ENCODE data around the gene ADARB2.
"Not testable (repeated sequence)": the region's sequence is repeated elsewhere in the genome, so short reads cannot be mapped to it uniquely, and the experiment has no call there.

ADARB2 gene

GRCh38 chr10:1360011-1360557 lies 377.2 kb downstream of the ADARB2 start:
- FAIRE-seq, result no peak

DNA sequence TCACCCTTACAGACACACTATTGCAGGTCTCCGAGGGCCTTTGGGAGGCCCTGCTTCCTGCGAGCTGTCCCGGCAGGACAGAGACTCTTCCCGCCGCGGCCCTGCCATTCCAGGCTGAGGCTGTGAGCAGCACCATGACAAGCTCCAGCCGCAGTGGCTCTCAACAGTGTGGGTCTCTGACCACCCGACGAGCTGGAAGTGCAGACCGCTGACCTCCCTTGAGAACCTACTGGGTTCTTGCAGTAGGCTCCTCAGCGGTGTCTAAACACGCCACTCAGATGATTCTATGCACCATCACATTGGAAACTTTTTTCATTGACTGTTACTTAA lies 377.7 kb downstream of the ADARB2 start:
- FAIRE-seq, result no peak

GRCh38 chr10:1358860-1359625 lies 378.3 kb downstream of the ADARB2 start:
- FAIRE-seq, result no peak

- FAIRE-seq, result no peak
These were observed 379.2 kb downstream of the ADARB2 start for GRCh38 chr10:1358147-1358546.

- no peak for FAIRE-seq
These were observed 381.0 kb downstream of the ADARB2 start for GRCh38 chr10:1356349-1356748.

GRCh38 chr10:1354809-1355710 lies 382.3 kb downstream of the ADARB2 start:
- no peak for FAIRE-seq

- not testable (repeated sequence) for FAIRE-seq
These were observed 385.0 kb downstream of the ADARB2 start for GRCh38 chr10:1352296-1352695.

- no peak for FAIRE-seq
These were observed 388.6 kb downstream of the ADARB2 start for GRCh38 chr10:1348773-1349050.

GRCh38 chr10:1347962-1348772 lies 389.2 kb downstream of the ADARB2 start:
- no peak for FAIRE-seq

DNA sequence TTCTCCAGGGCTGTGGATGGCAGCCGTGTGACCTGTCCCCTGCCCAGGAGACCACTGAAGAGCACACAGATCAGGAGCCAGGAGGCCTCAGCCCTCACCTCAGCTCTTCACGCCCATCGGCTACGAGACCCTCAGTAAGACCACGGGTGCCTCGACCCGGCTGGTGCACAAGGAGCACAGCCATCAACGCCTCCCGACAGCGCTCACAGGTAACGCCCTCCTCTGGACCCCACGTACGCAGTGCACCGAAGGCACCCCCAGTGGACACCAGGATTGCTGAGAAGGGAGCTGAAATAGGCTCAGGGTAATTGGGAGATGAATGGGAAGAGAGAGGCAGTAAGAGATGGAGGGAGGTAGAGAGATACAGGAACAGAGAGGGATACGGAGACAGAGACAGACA lies 389.8 kb downstream of the ADARB2 start:
- FAIRE-seq, result no peak

DNA sequence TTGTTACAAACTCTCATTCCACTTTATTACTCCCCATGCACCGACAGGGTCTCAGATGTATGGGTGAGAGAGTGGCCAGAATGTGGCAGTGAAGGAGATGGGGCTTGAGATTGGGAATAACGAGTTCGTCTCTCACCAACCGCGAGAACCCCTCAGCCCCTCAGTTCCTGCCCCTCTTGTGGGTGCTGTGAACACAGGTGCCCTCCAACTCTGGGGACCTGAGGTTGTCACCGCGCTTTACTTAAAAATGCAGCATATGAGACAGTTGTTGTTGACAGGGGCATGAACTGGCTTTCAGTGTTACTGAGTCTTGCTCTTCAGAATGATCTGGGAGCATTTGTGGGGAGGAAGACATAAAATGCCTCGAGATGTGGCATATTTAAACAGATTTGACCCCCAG lies 391.1 kb downstream of the ADARB2 start:
- no peak for FAIRE-seq

- no peak for FAIRE-seq
These were observed 392.0 kb downstream of the ADARB2 start for GRCh38 chr10:1345368-1345767.

- no peak for FAIRE-seq
These were observed 392.5 kb downstream of the ADARB2 start for GRCh38 chr10:1344846-1345245.

DNA sequence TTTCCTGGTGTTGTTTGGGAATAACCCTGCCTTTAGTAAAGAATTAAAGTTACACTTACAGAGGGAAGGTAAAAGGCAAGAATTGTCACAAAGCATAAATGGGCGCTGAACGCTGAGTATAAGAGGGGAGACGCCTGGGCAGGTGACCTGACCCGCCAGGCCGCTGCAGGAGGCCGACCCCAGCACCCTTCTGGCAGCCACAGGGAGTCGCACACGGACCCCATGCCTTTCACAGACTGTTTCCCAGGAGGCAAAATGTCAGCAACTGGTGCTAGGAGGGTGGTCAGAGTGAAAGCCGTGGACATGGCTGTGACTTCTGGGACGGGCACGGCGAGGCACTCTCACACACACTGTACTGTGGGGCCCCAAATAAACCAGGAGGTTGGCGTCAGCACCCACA lies 392.9 kb downstream of the ADARB2 start:
- no peak for FAIRE-seq

GRCh38 chr10:1343176-1343575 lies 394.1 kb downstream of the ADARB2 start:
- no peak for FAIRE-seq

DNA sequence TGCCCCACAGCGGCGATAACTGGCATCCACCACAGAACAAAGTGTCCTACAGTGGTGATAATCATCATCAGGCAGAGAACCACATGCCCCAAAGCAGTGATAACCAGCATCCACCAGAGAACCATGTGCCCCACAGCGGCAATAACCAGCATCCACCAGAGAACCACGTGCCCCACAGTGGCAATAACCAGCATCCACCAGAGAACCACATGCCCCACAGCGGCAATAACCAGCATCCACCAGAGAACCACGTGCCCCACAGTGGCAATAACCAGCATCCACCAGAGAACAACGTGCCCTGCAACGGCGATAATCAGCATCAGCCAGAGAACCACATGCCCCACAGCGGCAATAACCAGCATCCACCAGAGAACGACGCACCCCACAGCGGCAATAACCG lies 396.3 kb downstream of the ADARB2 start:
- FAIRE-seq, result not testable (repeated sequence)

DNA sequence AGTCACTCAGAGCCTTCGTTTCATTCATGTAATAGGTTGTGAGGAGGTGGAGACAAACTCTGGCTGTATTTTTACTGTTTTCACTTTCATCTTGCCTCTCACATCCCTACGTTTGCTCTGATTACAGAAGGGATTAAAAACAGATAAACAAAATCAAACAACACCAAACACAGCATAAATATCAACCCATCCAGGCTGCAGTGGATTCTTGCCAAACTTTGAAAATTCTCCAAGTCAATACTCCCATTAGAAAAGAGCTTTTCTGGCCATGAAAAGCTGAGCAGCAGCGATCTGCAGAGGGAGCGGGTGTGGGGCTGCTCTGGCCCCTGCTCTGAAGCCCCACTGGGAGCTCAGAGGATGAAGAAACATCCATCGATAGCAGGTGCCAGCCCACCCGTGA lies 397.9 kb downstream of the ADARB2 start:
- no peak for FAIRE-seq

DNA sequence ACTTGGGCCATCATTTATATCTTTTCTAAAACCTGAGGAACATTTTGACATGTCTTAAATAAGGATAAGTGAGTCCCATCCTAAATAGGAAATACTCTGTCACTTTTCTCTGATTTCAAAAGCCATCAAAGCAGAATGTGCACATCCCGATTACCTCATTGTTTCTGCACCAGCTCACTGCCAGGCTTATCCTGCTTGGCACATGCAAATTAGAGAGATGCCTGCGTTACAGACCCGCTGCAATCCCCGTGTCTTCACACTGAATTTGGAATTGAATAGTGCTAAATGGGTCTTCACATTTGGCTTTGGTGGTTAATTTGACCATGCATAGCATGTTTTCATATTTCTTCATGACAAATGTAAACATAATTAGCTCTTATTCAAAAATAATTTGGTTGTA lies 401.7 kb downstream of the ADARB2 start:
- FAIRE-seq, result no peak

GRCh38 chr10:1333981-1334380 lies 403.3 kb downstream of the ADARB2 start:
- FAIRE-seq, result no peak

DNA sequence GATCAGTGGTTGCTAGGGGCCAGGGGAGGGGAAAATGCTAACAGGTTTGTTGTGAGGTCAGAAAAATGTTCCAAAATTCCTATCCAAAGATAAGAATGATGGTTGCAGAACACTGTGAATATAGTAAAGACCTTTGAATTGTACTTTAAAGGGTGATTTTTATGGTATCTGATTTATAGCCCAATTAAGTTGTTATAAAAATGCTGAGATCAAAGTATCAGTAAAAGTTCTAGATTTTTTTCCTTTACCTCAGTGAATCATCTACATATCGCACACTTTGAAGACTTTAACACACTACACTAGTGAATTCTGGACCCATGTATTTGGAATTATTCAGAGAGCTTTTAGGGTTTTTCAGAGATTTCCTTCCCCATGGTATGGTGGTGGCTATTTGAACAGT lies 405.8 kb downstream of the ADARB2 start:
- FAIRE-seq, result no peak

DNA sequence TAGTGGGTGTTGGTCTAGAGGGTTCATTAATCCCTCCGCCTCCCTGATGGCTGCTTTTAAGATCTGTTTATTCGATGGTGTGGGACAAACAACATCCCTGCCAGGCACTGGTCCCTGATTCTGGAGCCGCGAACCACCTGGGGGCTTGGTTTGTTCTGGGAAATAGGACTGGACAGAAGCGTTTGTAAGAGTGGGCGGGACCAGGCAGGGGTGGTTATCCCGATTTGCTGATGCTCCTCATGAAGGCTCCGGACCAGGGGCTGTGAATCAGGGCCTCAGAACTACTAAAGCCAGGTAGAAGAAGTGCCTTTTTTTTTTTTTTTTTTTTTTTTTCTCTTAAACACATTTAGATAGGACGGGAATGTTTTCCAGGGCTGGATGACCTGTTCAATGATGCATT lies 407.7 kb downstream of the ADARB2 start:
- FAIRE-seq, result no peak

DNA sequence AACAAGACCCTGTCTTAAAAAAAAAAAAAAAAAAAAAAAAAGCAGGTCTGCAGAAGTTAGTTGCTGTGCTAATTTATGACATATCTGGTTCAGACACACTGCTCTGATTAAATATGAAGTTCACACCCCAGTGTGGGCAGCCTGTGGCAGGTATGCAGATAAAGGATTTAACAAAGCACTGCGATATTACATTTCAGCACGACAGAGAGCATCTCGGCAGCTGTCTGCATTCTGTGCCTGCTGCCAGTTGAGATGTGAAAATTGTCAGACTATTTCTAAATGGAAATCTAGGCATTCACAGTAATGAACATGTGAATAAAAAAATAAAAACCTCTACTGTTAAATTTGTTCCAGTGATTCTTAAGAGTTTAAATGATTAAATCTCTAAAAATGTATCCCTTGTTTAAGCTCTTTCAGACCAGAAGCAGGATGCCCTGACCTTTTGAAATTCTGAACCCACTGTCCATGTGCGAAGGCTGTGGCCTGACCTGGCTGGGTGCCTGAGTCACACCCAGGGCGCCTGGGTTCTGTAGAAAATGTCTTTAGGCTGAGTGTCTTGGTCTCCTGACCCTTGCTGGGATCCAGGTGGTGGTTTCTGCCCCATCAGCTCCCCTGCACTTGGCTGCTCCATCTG lies 408.2 kb downstream of the ADARB2 start:
- no peak for FAIRE-seq

All from colon (tissue), 2 donors.